GM12864 (cell line): ENCODE results near the gene CNTNAP4.

Experiments
- DNase-seq: peaks from one replicate; pipeline ENCODE4 v3.0.0-alpha.2; 2011; ENCODE audit warnings: low read depth
- H3K4me3 ChIP-seq: 2 replicates; pipeline ENCODE4 v1.5.1; 2011; ENCODE audit warnings: mild to moderate bottlenecking, low read depth, low read length, control low read depth
- TF ChIP-seq, protein P1 (sequence below): IDR thresholded peaks from 2 replicates; pipeline ENCODE4 v1.5.1; 2011; ENCODE audit warnings: low read depth, mild to moderate bottlenecking, moderate library complexity, low read length, control low read depth, inconsistent platforms; ENCODE audit errors: missing control alignments

The CNTNAP4 gene

GRCh38 chr16:76278980-76279379, 1.8 kb downstream of the CNTNAP4 start:
- H3K4me3 ChIP-seq, result no peak overlapping the region
- no peak for DNase-seq
- TF ChIP-seq, protein P1, sequence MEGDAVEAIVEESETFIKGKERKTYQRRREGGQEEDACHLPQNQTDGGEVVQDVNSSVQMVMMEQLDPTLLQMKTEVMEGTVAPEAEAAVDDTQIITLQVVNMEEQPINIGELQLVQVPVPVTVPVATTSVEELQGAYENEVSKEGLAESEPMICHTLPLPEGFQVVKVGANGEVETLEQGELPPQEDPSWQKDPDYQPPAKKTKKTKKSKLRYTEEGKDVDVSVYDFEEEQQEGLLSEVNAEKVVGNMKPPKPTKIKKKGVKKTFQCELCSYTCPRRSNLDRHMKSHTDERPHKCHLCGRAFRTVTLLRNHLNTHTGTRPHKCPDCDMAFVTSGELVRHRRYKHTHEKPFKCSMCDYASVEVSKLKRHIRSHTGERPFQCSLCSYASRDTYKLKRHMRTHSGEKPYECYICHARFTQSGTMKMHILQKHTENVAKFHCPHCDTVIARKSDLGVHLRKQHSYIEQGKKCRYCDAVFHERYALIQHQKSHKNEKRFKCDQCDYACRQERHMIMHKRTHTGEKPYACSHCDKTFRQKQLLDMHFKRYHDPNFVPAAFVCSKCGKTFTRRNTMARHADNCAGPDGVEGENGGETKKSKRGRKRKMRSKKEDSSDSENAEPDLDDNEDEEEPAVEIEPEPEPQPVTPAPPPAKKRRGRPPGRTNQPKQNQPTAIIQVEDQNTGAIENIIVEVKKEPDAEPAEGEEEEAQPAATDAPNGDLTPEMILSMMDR, result peak; percentile 39

DNA sequence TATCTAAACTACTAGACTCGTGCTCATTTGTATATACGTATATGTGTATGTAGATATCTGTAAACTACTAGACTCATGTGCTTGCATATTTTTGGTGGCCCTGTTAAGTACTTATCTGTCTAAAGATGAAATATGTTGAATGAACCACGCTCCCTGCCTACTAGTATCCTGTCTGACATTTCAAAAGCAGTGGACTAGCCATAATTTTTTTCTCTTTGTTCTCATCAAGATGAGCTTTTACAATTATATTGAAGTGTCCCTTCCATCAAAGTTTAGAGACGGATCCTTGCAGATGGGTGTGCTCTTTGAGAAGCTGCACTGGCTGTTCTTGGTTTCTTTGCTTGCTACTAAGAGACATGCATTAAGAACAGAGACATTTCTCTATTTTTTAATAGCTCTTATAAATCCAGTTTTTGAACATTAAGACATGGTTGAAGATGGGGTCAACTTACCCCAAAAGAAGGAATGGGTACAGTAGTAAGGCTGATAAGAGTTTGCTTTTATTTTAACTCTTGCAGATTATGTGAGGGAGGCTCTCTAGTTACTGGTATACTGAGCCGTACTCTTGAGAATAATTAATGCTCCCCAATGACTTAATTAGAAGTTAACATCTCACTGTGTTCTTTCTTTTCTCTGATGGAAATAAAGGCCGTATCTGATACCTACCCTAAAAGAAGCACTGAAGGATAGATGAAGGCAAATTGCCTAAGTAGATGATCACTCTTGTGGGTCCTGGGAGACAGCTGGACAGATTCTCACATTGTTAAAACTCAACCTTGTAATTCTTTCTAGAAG, 3.4 kb downstream of the CNTNAP4 start:
- H3K4me3 ChIP-seq, result no peak overlapping the region
- DNase-seq, result no peak
- TF ChIP-seq, protein P1, result no peak

GRCh38 chr16:76287466-76287865, 10.3 kb downstream of the CNTNAP4 start:
- no peak overlapping the region for H3K4me3 ChIP-seq
- no peak for DNase-seq
- TF ChIP-seq, protein P1, result no peak

GRCh38 chr16:76292218-76292617, 15.0 kb downstream of the CNTNAP4 start:
- DNase-seq, result no peak
- TF ChIP-seq, protein P1, result no peak
- H3K4me3 ChIP-seq, result no peak overlapping the region

- TF ChIP-seq, protein P1, result no peak
- H3K4me3 ChIP-seq, result no peak overlapping the region
- DNase-seq, result no peak
Measured at GRCh38 chr16:76293980-76294379, 16.8 kb downstream of the CNTNAP4 start.

- TF ChIP-seq, protein P1, result no peak
- no peak for DNase-seq
Measured at GRCh38 chr16:76294396-76295214, 17.4 kb downstream of the CNTNAP4 start.

More at GRCh38 chr16:76294396-76295214, 17.4 kb downstream of the CNTNAP4 start:
- no peak overlapping the region for H3K4me3 ChIP-seq
